Colon (tissue), 2 donors: ENCODE results near the gene FAM199X.
"Not testable (repeated sequence)": the region's sequence is repeated elsewhere in the genome, so short reads cannot be mapped to it uniquely, and the experiment has no call there.

Experiments
- FAIRE-seq: peaks from 2 replicates; lab custom pipeline; 2012; peaks lifted over from hg19 to GRCh38; lab: Jason Lieb, UNC
- donor health status: control.
- donor health status: control.

The FAM199X gene

DNA sequence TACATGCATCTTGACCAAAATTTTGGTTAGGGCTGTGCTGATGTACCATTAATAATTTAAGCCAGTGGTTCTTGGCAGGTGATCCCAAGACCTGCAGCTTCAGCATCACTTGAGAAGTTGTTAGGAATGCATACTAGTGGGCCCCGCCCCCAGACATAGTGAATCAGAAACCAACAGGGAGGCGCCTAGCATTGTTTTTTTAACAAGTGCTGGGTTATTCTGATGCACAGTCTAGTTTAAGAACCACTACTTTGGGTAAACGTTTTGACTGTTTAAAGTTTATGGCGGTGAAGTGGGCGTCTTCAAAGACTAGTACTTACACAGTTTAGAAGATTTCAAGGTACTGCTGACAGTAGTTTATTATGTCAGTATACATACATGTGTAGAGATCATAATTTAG lies 23.6 kb downstream of the FAM199X start:
- FAIRE-seq = no peak

DNA sequence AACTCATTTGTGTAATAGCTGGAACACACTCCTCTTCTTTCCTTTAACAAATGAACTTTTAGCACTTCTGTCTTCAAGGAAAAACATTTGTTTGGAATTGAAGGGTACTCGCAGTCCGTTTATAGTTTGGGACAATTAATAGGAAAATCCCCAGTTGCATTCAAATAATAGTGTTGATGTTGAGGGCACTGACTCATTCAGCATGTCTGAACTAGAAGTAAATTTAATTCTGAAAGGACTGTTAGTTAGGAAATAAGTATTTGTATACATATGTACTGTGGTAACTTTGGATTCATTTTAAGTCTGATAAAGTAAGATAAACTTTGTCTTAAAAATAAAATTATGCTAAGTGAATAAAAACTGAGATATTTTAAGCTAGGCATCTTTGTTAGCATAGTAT lies 27.2 kb downstream of the FAM199X start:
- peak; percentile 95 for FAIRE-seq

DNA sequence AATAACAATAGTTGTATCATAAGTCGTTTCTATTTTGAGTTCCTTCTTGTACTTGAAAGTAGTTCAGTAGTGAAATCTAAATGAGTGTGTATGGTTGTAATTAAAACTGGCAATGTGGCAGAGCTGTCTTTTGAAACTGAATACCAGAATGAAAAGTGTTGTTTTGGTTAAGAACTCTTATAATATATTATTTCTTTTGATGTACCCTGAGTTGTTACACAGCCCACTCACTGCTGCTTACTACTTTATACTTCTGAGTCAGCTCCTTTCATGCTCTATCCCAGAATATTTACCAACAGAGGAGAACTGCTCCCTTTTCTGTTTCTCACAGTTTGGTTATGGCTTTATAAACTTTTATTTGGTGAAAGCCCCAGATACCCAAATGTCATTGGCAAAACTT lies 28.8 kb downstream of the FAM199X start:
- FAIRE-seq = peak; percentile 5

DNA sequence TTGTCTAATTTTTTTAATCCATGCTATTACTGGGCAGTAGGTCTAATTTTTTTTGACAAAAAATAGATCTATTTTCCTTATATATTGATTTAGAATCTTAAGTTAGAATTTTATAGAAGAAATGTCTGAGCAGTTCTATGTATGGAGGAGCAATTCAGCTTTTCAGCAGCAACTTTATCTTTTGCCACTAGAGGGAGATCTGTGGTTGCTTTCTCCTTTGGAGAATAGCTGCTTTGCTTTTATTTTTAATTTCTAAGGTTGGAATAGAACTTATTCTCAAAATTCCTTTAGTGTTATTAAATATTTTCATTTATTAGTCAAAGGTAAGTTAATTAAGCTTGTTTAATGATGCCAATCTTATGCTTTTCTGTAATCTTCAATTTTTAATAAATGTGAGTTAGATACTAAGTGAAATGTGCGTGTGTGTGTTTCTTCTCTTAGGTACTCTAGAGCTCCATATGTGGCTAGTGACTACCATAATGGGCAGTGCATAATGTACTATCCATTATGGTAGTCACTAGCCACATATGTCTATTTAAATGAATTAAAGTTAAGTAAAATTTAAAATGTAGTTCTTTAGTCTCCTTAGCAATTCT lies 29.3 kb downstream of the FAM199X start:
- peak; percentile 97 for FAIRE-seq

DNA sequence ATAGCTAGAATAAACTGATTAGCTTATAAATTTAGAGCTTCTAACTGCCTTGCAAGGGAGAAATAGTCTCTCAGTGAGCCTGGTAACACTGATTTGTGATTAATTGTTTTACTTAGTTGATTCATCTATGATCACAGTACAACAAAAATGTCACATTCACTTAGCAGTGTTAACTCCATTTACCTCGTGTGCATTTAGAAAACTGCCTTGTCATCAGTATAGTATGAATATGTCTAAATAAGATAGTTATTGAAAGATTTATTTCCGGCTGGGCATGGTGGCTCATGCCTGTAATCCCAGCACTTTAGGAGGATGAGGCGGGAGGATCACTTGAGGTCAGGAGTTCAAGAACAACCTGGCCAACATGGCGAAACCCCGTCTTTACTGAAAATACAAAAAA lies 39.3 kb downstream of the FAM199X start:
- no peak for FAIRE-seq

DNA sequence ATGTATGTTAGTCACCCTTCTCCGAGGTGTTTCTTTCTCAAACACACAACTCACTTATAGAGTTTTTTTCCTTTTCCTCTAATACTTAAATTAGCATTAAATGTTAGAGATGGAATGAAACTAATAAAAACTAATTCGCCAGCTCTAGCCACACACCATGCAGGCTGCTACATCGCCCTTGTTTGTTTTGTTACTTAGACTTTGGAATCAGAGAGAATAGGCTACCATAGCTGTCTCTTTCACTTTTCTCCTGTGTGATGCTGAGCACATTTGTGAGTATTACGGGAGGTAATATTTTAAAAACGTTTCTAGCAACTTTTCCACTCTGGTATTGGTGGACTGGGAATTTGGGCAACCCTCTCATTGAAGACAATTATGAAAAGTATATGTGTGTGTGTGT lies 44.9 kb downstream of the FAM199X start:
- FAIRE-seq = no peak

DNA sequence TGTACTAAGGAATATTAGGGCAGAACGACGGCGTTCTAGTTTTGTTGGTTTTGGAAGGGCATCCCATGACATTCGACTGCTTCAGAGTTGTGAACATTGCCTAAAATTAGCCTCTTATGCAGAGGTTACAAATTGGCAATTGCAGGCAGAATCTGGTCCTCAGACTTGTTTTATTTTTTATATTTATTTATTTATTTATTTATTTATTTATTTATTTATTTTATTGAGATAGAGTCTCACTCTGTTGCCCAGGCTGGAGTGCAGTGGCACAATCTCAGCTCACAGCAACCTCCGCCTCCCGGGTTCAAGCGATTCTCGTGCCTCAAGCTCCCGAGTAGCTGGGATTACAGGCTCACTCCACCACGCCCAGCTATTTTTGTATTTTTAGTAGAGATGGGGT lies 63.8 kb downstream of the FAM199X start:
- FAIRE-seq = not testable (repeated sequence)
